ENCODE data around the gene SSBP4.
A peak's percentile ranks its signal among the peaks of the same experiment; 100 is the strongest.

Gene SSBP4

GRCh38 chr19:18457483-18458331, 38.5 kb downstream of the SSBP4 start:
- TF ChIP-seq OSR2 (tag by site-specific recombination; IDR thresholded peaks at IDR 0.05) (0 out of 2 replicates have a peak, but pooled peaks have one; percentile 11), ZNF214 (tag by site-specific recombination; IDR thresholded peaks at IDR 0.05; ENCODE audit: borderline replicate concordance) (no peak), ZNF266 (tag by site-specific recombination; IDR thresholded peaks at IDR 0.05; ENCODE audit: low read depth) (no peak)
- ChIA-PET CTCF (interaction anchor here (0.7 to 5.8 kb wide), 5 partner anchors 9 to 390 kb away, joined by 3 to 85 read pairs (median 8); no protein-coding TSS in a partner anchor), POLR2A (no interaction called here)
- no peaks in the 10 kb centered on the region for H3K9me3 ChIP-seq (ENCODE audit: control insufficient read depth, insufficient read depth, low read depth, low read length)
- H3K4me3 ChIP-seq (ENCODE audit: low read depth, low read length): no peak overlapping the region
- no peaks in the 10 kb centered on the region for H3K4me1 ChIP-seq (ENCODE audit: control insufficient read depth, insufficient read depth, low read length)
- H3K36me3 ChIP-seq (ENCODE audit: control insufficient read depth in 2 of 2, insufficient read depth in 1 of 2, low read length in 2 of 2): peaks cover 4 to 37% of the 10 kb centered on the region in 2 experiments; a peak in 2 of 3 replicates
- H3K27ac ChIP-seq (ENCODE audit: extremely low read depth, low read depth, low read length): no peak overlapping the region

DNA sequence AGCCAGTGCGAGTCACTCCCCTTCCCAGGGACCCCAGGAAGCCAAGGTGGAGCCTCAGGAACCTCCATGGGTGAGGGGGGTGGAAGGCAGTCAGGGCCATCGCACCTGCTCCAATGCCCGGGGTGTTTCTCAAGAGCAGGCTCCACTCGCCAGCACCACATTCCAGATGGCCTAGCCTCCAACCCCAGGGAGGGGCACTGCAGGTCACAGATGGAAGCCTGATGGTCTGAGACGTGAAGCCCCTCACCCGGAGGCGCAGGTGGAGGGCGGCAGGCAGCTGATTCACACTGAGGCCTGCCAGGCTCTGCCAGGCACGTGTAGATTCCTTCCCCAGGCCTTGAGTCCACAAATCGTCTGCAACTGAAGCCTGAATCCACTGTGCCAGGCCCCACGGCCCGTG, 41.7 kb downstream of the SSBP4 start:
- POLR2A ChIA-PET: no interaction called here
- H3K9me3 ChIP-seq (ENCODE audit: control insufficient read depth, insufficient read depth, low read depth, low read length): no peaks in the 10 kb centered on the region
- peaks cover 0 to 37% of the 10 kb centered on the region in 2 experiments; a peak in 2 of 3 replicates for H3K36me3 ChIP-seq (ENCODE audit: control insufficient read depth in 2 of 2, insufficient read depth in 1 of 2, low read length in 2 of 2)
- H3K4me1 ChIP-seq (ENCODE audit: control insufficient read depth, insufficient read depth, low read length): peaks cover 4% of the 10 kb centered on the region; the same call in 1 of the 2 replicates
- CTCF ChIA-PET: interaction anchor here (0.6 to 5.8 kb wide), 13 partner anchors 9 to 1507 kb away, joined by 3 to 85 read pairs (median 4); partner anchors contain the start of gene KXD1
- H3K27ac ChIP-seq (ENCODE audit: extremely low read depth, low read depth, low read length): no peak overlapping the region
- no peak overlapping the region for H3K4me3 ChIP-seq (ENCODE audit: low read depth, low read length)
- no peak for TF ChIP-seq GLIS1 (tag by site-specific recombination; IDR thresholded peaks at IDR 0.05)
- no peak for TF ChIP-seq ZXDB (tag by site-specific recombination; IDR thresholded peaks at IDR 0.05)

GRCh38 chr19:18461471-18461870, 42.3 kb downstream of the SSBP4 start:
- TF ChIP-seq ZNF654 (tag by site-specific recombination; IDR thresholded peaks at IDR 0.05; ENCODE audit: low read depth): no peak
- TF ChIP-seq ZNF146 (tag by site-specific recombination; IDR thresholded peaks at IDR 0.05): no peak
- TF ChIP-seq PATZ1 (tag by site-specific recombination; IDR thresholded peaks at IDR 0.05): no peak
- TF ChIP-seq ZNF169 (tag by site-specific recombination; IDR thresholded peaks at IDR 0.05): no peak
- no peak for TF ChIP-seq ZNF555 (tag by site-specific recombination; conservative IDR thresholded peaks at IDR 0.05)
- no peak for TF ChIP-seq GLI2 (tag by site-specific recombination; IDR thresholded peaks at IDR 0.05; ENCODE audit: borderline replicate concordance, low read depth)
- no peak for TF ChIP-seq MYNN (tag by site-specific recombination; IDR thresholded peaks at IDR 0.05; ENCODE audit: borderline replicate concordance)
- no peak for TF ChIP-seq ZNF138 (tag by site-specific recombination; IDR thresholded peaks at IDR 0.05; ENCODE audit: borderline replicate concordance)
- TF ChIP-seq TRIM28 (IDR thresholded peaks at IDR 0.05; ENCODE audit: borderline replicate concordance, low read length): no peak
- no peak for TF ChIP-seq ZNF175 (tag by site-specific recombination; IDR thresholded peaks at IDR 0.05)
- TF ChIP-seq SALL2 (tag by site-specific recombination; IDR thresholded peaks at IDR 0.05; ENCODE audit: borderline replicate concordance): no peak
- TF ChIP-seq ZSCAN5A (tag by site-specific recombination; IDR thresholded peaks at IDR 0.05): no peak
- no peak for TF ChIP-seq ZSCAN23 (tag by site-specific recombination; IDR thresholded peaks at IDR 0.05)
- no peak for TF ChIP-seq ZIC2 (tag by site-specific recombination; IDR thresholded peaks at IDR 0.05)
- no peak for TF ChIP-seq ZFP37 (tag by site-specific recombination; IDR thresholded peaks at IDR 0.05)
- no peak for TF ChIP-seq ZFP41 (tag by site-specific recombination; IDR thresholded peaks at IDR 0.05; ENCODE audit: borderline replicate concordance)
- TF ChIP-seq ZNF830 (tag by site-specific recombination; IDR thresholded peaks at IDR 0.05; ENCODE audit: low read depth): no peak
- TF ChIP-seq ZNF624 (tag by site-specific recombination; IDR thresholded peaks at IDR 0.05): no peak
- no peak for TF ChIP-seq ZNF16 (tag by site-specific recombination; IDR thresholded peaks at IDR 0.05; ENCODE audit: low read depth)
- no peak for TF ChIP-seq GLIS1 (tag by site-specific recombination; IDR thresholded peaks at IDR 0.05)
- POLR2A ChIA-PET: interaction anchor here (0.6 kb wide), 1 partner anchor 458 kb away, joined by 4 read pairs; the partner anchor contains the start of genes COPE and DDX49
- Histone ChIP-seq H3K36me3 (ENCODE audit: control insufficient read depth in 2 of 2, insufficient read depth in 1 of 2, low read length in 2 of 2) (peaks cover 0 to 31% of the 10 kb centered on the region in 2 experiments; a peak in 2 of 3 replicates), H3K9me3 (ENCODE audit: control insufficient read depth, insufficient read depth, low read depth, low read length) (no peaks in the 10 kb centered on the region), H3K4me1 (ENCODE audit: control insufficient read depth, insufficient read depth, low read length) (peaks cover 4% of the 10 kb centered on the region; the same call in 1 of the 2 replicates), H3K4me3 (ENCODE audit: low read depth, low read length) (no peak overlapping the region), H3K27ac (ENCODE audit: extremely low read depth, low read depth, low read length) (no peak overlapping the region)
- CTCF ChIA-PET: interaction anchor here (0.6 to 5.8 kb wide), 25 partner anchors 8 to 865 kb away, joined by 3 to 85 read pairs (median 4); partner anchors contain the start of genes DDX49 and KXD1
